ENCODE results near the gene TLCD1. TPM values are rescaled to one million over a fixed set of nuclear protein-coding genes. Genes with fewer than 3 reads are reported as not detected.

Gene TLCD1
- total RNA-seq, 1 experiment from 2014 or later, result 7.1 TPM

GRCh38 chr17:28693869-28694268 is 32.2 kb downstream of the TLCD1 start:
- BruUV-seq (replicated peaks), result no TSS peak
- no peaks in the 10 kb centered on the region for H3K4me1 ChIP-seq (ENCODE audit: insufficient read depth, low read length)
- no peaks in the 10 kb centered on the region for H3K79me2 ChIP-seq (ENCODE audit: low read length)
- no peak overlapping the region for H3K4me3 ChIP-seq (ENCODE audit: low read length)
- intact Hi-C loops (cut with micrococcal nuclease), result no loop called here
- H3K27me3 ChIP-seq (ENCODE audit: low read length), result no peaks in the 10 kb centered on the region
- ATAC-seq (no peak), DNase-seq (no peak)
- no peak overlapping the region for H3K27ac ChIP-seq (ENCODE audit: low read length)
- POLR2A ChIA-PET (ENCODE audit: unreplicated experiment), result no interaction called here
- no peak overlapping the region for H2AFZ ChIP-seq (ENCODE audit: low read length)
- no peaks in the 10 kb centered on the region for H3K9me3 ChIP-seq (ENCODE audit: low read length)
- CTCF ChIA-PET, result no interaction called here
- H3K4me2 ChIP-seq (ENCODE audit: low read length), result no peak overlapping the region
- H3K9ac ChIP-seq (ENCODE audit: low read length), result no peak overlapping the region
- TF ChIP-seq EZH2 (IDR thresholded peaks at IDR 0.05; ENCODE audit: low read length, unreplicated experiment) (no peak), EZH2phosphoT487 (IDR thresholded peaks at IDR 0.05; ENCODE audit: borderline replicate concordance, low read length) (no peak), CTCF (conservative IDR thresholded peaks at IDR 0.05; ENCODE audit: low read depth, low read length) (no peak)
- H4K20me1 ChIP-seq (ENCODE audit: low read length), result no peaks in the 10 kb centered on the region
- H3K9me2 ChIP-seq (replicated peaks; ENCODE audit: low read length), result no peaks in the 10 kb centered on the region
- H3F3A ChIP-seq (ENCODE audit: low read length, unreplicated experiment), result no peaks in the 10 kb centered on the region
- H3K36me3 ChIP-seq (ENCODE audit: low read depth, low read length), result peaks cover 51% of the 10 kb centered on the region

GRCh38 chr17:28689011-28689410 is 37.0 kb downstream of the TLCD1 start:
- no peaks in the 10 kb centered on the region for H3F3A ChIP-seq (ENCODE audit: low read length, unreplicated experiment)
- DNase-seq (no peak), ATAC-seq (no peak)
- no peak overlapping the region for H2AFZ ChIP-seq (ENCODE audit: low read length)
- H3K27ac ChIP-seq (ENCODE audit: low read length), result no peak overlapping the region
- H3K36me3 ChIP-seq (ENCODE audit: low read depth, low read length), result peaks cover 55% of the 10 kb centered on the region
- no peak overlapping the region for H3K4me2 ChIP-seq (ENCODE audit: low read length)
- H3K9me2 ChIP-seq (replicated peaks; ENCODE audit: low read length), result no peaks in the 10 kb centered on the region
- intact Hi-C loops (cut with micrococcal nuclease), result no loop called here
- no peak overlapping the region for H3K4me3 ChIP-seq (ENCODE audit: low read length)
- BruUV-seq (replicated peaks), result no TSS peak
- H4K20me1 ChIP-seq (ENCODE audit: low read length), result no peaks in the 10 kb centered on the region
- POLR2A ChIA-PET (ENCODE audit: unreplicated experiment), result no interaction called here
- no peaks in the 10 kb centered on the region for H3K9me3 ChIP-seq (ENCODE audit: low read length)
- no peaks in the 10 kb centered on the region for H3K79me2 ChIP-seq (ENCODE audit: low read length)
- TF ChIP-seq EZH2phosphoT487 (IDR thresholded peaks at IDR 0.05; ENCODE audit: borderline replicate concordance, low read length) (no peak), CTCF (conservative IDR thresholded peaks at IDR 0.05; ENCODE audit: low read depth, low read length) (no peak), EZH2 (IDR thresholded peaks at IDR 0.05; ENCODE audit: low read length, unreplicated experiment) (no peak)
- CTCF ChIA-PET, result no interaction called here
- H3K27me3 ChIP-seq (ENCODE audit: low read length), result no peaks in the 10 kb centered on the region
- H3K9ac ChIP-seq (ENCODE audit: low read length), result no peak overlapping the region
- H3K4me1 ChIP-seq (ENCODE audit: insufficient read depth, low read length), result no peaks in the 10 kb centered on the region

DNA sequence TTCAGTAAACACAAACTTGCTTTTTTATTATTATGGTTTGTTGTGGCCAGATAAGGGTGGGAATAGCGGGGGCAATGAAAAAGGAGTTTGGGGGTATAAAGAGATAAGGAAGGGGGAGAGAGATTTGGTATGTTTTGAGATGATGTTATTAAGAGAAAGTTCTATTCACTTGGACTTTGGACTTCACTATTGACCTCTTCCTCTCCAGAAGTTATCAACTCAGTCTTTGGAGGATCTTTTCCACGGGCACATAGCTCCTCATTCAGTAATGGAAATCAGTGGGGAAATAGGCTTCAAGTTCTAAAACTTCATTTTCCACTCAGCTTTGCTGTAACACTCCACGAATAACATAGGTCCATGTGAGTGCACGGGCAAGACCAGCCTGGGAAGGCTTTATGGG is 37.6 kb downstream of the TLCD1 start:
- H3K79me2 ChIP-seq (ENCODE audit: low read length), result no peaks in the 10 kb centered on the region
- H3F3A ChIP-seq (ENCODE audit: low read length, unreplicated experiment), result no peaks in the 10 kb centered on the region
- no peaks in the 10 kb centered on the region for H3K27me3 ChIP-seq (ENCODE audit: low read length)
- H3K4me3 ChIP-seq (ENCODE audit: low read length), result no peak overlapping the region
- BruUV-seq (replicated peaks), result no TSS peak
- CTCF ChIA-PET, result no interaction called here
- no peaks in the 10 kb centered on the region for H3K4me1 ChIP-seq (ENCODE audit: insufficient read depth, low read length)
- H3K36me3 ChIP-seq (ENCODE audit: low read depth, low read length), result peaks cover 52% of the 10 kb centered on the region
- no peak overlapping the region for H3K9ac ChIP-seq (ENCODE audit: low read length)
- no peak for DNase-seq
- TF ChIP-seq CTCF (conservative IDR thresholded peaks at IDR 0.05; ENCODE audit: low read depth, low read length), result no peak
- no peak for TF ChIP-seq EZH2phosphoT487 (IDR thresholded peaks at IDR 0.05; ENCODE audit: borderline replicate concordance, low read length)
- no peak for TF ChIP-seq EZH2 (IDR thresholded peaks at IDR 0.05; ENCODE audit: low read length, unreplicated experiment)
- ATAC-seq, result no peak
- H3K9me2 ChIP-seq (replicated peaks; ENCODE audit: low read length), result no peaks in the 10 kb centered on the region
- H4K20me1 ChIP-seq (ENCODE audit: low read length), result no peaks in the 10 kb centered on the region
- intact Hi-C loops (cut with micrococcal nuclease), result no loop called here
- H3K9me3 ChIP-seq (ENCODE audit: low read length), result no peaks in the 10 kb centered on the region
- no peak overlapping the region for H3K4me2 ChIP-seq (ENCODE audit: low read length)
- POLR2A ChIA-PET (ENCODE audit: unreplicated experiment), result no interaction called here
- H3K27ac ChIP-seq (ENCODE audit: low read length), result no peak overlapping the region
- H2AFZ ChIP-seq (ENCODE audit: low read length), result no peak overlapping the region

All from PC-3 (cell line).